Mesenchymal stem cell (in vitro differentiated cells and primary cell): ENCODE data around the gene GIMAP7.
"Not testable (repeated sequence)": the region's sequence is repeated elsewhere in the genome, so short reads cannot be mapped to it uniquely, and the experiment has no call there.

Experiments used
- DNase-seq: peaks from one replicate; pipeline ENCODE4 v3.0.0-alpha.2; 2013
- H2AFZ ChIP-seq: one replicate; pipeline ENCODE4 v1.6.1; 2013; ENCODE audit warnings: low read depth, mild to moderate bottlenecking, control low read depth, inconsistent platforms, low read length, moderate library complexity
- H2AK5ac ChIP-seq: 2 replicates; pipeline ENCODE4 v1.6.1; 2013; ENCODE audit warnings: low read length, moderate library complexity, mild to moderate bottlenecking, inconsistent platforms; ENCODE audit not compliant: severe bottlenecking
- H2BK120ac ChIP-seq: one replicate; pipeline ENCODE4 v1.6.1; 2013; ENCODE audit warnings: low read depth, mild to moderate bottlenecking, inconsistent platforms, low read length, moderate library complexity
- H2BK12ac ChIP-seq, 2 experiments: one replicate each; pipeline ENCODE4 v1.6.1; 2013; ENCODE audit warnings: inconsistent platforms in 2 of 2, low read length in 2 of 2, mild to moderate bottlenecking in 2 of 2, moderate library complexity in 2 of 2, control low read depth in 1 of 2
- H2BK15ac ChIP-seq: one replicate; pipeline ENCODE4 v1.6.1; 2013; ENCODE audit warnings: mild to moderate bottlenecking, low read depth, inconsistent platforms; ENCODE audit not compliant: poor library complexity, severe bottlenecking
- H2BK5ac ChIP-seq: 2 replicates; pipeline ENCODE4 v1.6.1; 2013; ENCODE audit warnings: low read depth, mild to moderate bottlenecking, low read length, control low read depth, inconsistent platforms; ENCODE audit not compliant: poor library complexity, severe bottlenecking
- H3K14ac ChIP-seq, 2 experiments: one replicate each; pipeline ENCODE4 v1.6.1; 2013; ENCODE audit warnings: inconsistent platforms in 2 of 2, low read length in 2 of 2, control low read depth in 1 of 2, mild to moderate bottlenecking in 1 of 2, moderate library complexity in 1 of 2
- H3K18ac ChIP-seq, 2 experiments: one replicate each; pipeline ENCODE4 v1.6.1; 2013; ENCODE audit warnings: inconsistent platforms in 2 of 2, low read length in 2 of 2, control low read depth in 1 of 2, low read depth in 1 of 2, mild to moderate bottlenecking in 1 of 2
- H3K23ac ChIP-seq, 2 experiments: one replicate each; pipeline ENCODE4 v1.6.1; 2013; ENCODE audit warnings: inconsistent platforms in 2 of 2, low read length in 2 of 2, mild to moderate bottlenecking in 2 of 2, moderate library complexity in 2 of 2, control low read depth in 1 of 2
- H3K27ac ChIP-seq: 2 replicates; pipeline ENCODE4 v1.5.1; 2013; ENCODE audit warnings: mild to moderate bottlenecking, moderate library complexity, low read length, control low read depth, inconsistent platforms; ENCODE audit not compliant: poor library complexity, severe bottlenecking
- H3K27me3 ChIP-seq, 2 experiments: 2 replicates each; pipeline versions ENCODE4 v1.6.1 to v1.7.0; 2013; ENCODE audit warnings: low read length in 2 of 2, mild to moderate bottlenecking in 2 of 2, moderate library complexity in 2 of 2, control low read depth in 1 of 2, inconsistent platforms in 1 of 2; ENCODE audit not compliant: control insufficient read depth in 1 of 2, insufficient read depth in 1 of 2
- H3K36me3 ChIP-seq, 2 experiments: 2 replicates each; pipeline versions ENCODE4 v1.6.1 to v1.7.0; 2013; ENCODE audit warnings: low read length in 2 of 2, control low read depth in 1 of 2, inconsistent platforms in 1 of 2, low read depth in 1 of 2, mild to moderate bottlenecking in 1 of 2; ENCODE audit not compliant: insufficient read depth in 2 of 2, control insufficient read depth in 1 of 2
- H3K4ac ChIP-seq, 2 experiments: one replicate each; pipeline ENCODE4 v1.6.1; 2013; ENCODE audit warnings: inconsistent platforms in 2 of 2, low read length in 2 of 2, mild to moderate bottlenecking in 2 of 2, moderate library complexity in 2 of 2, control low read depth in 1 of 2, low read depth in 1 of 2
- H3K4me1 ChIP-seq: 2 replicates; pipeline ENCODE4 v1.6.1; 2013; ENCODE audit warnings: low read depth, low read length, control low read depth; ENCODE audit not compliant: control insufficient read depth, insufficient read depth
- H3K4me2 ChIP-seq: 2 replicates; pipeline ENCODE4 v1.6.1; 2013; ENCODE audit warnings: low read length, mild to moderate bottlenecking, inconsistent platforms; ENCODE audit not compliant: poor library complexity, severe bottlenecking
- H3K4me3 ChIP-seq, 2 experiments: 2 replicates each; pipeline versions ENCODE4 v1.5.1 to v1.7.0; 2013; ENCODE audit warnings: low read length in 2 of 2, mild to moderate bottlenecking in 2 of 2, control low read depth in 1 of 2, low read depth in 1 of 2; ENCODE audit not compliant: insufficient read depth in 1 of 2
- H3K79me1 ChIP-seq: replicated peaks from 2 replicates; pipeline ENCODE4 v1.6.1; 2013; ENCODE audit warnings: mild to moderate bottlenecking, control low read depth, low read length, inconsistent platforms; ENCODE audit not compliant: poor library complexity, severe bottlenecking
- H3K9ac ChIP-seq: 2 replicates; pipeline ENCODE4 v1.7.0; 2013; ENCODE audit warnings: mild to moderate bottlenecking, low read length, moderate library complexity
- H3K9me3 ChIP-seq: 2 replicates; pipeline ENCODE4 v1.7.0; 2013; ENCODE audit warnings: mild to moderate bottlenecking, low read length; ENCODE audit not compliant: control insufficient read depth
- H4K8ac ChIP-seq: one replicate; pipeline ENCODE4 v1.6.1; 2013; ENCODE audit warnings: inconsistent platforms, mild to moderate bottlenecking, low read length, moderate library complexity
- H4K91ac ChIP-seq: one replicate; pipeline ENCODE4 v1.6.1; 2013; ENCODE audit warnings: mild to moderate bottlenecking, low read length, inconsistent platforms
- WGBS: methylation state at CpG from one replicate; pipeline ENCODE4 v1.1.7; 2013; ENCODE audit warnings: mixed read lengths; 5-methylcytosine and 5-hydroxymethylcytosine counted together

GIMAP7 gene

GRCh38 chr7:150483514-150483913, 31.2 kb upstream of the GIMAP7 start:
- not testable (repeated sequence) for H3K4me3 ChIP-seq, H3K27me3 ChIP-seq, H3K9me3 ChIP-seq, H3K36me3 ChIP-seq, H3K4me2 ChIP-seq, H3K9ac ChIP-seq, H2AFZ ChIP-seq, H3K18ac ChIP-seq, H2BK5ac ChIP-seq, H3K4ac ChIP-seq, H2BK15ac ChIP-seq, H4K91ac ChIP-seq, DNase-seq, H2AK5ac ChIP-seq, H2BK120ac ChIP-seq, H3K4me1 ChIP-seq, H3K23ac ChIP-seq, H3K27ac ChIP-seq, H4K8ac ChIP-seq, H2BK12ac ChIP-seq, H3K79me1 ChIP-seq, H3K14ac ChIP-seq
- 20% methylated on average over 1 of the region's 2 CpGs for WGBS

- not testable (repeated sequence) for H3K36me3 ChIP-seq, H3K79me1 ChIP-seq
These were observed 30.6 kb upstream of the GIMAP7 start for GRCh38 chr7:150484071-150484470.

DNA sequence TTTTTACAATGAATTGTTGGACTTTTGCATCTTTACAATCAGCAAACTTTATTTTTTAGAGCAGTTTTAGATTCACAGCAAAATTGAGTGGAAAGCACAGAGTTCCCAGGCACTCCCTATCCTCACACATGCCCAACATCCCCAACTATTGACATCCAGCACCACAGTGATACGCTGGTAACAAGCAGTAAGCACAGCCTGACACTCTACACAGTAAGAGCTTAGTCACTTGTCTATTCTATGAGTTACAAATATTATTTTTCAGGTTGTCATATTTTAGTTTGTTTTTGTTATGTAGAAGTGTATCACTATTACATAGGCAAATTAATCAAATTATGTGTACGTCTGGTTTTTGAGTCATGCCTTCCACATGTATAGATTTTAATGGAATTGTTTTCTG, 27.0 kb upstream of the GIMAP7 start:
- no peak overlapping the region for H3K18ac ChIP-seq
- no peak overlapping the region for H3K4me3 ChIP-seq
- no peak for DNase-seq
- H3K27ac ChIP-seq = no peak overlapping the region
- no peak overlapping the region for H4K8ac ChIP-seq
- no peak overlapping the region for H2BK15ac ChIP-seq
- no peak overlapping the region for H2AFZ ChIP-seq
- no peaks in the 10 kb centered on the region for H3K4me1 ChIP-seq
- no peak overlapping the region for H4K91ac ChIP-seq
- H3K4me2 ChIP-seq = no peak overlapping the region
- no peak overlapping the region for H2AK5ac ChIP-seq
- H3K36me3 ChIP-seq = no peaks in the 10 kb centered on the region
- no peaks in the 10 kb centered on the region for H3K9me3 ChIP-seq
- H3K14ac ChIP-seq = no peak overlapping the region
- no peak overlapping the region for H2BK5ac ChIP-seq
- H3K4ac ChIP-seq = no peak overlapping the region
- H3K9ac ChIP-seq = no peak overlapping the region
- H2BK120ac ChIP-seq = no peak overlapping the region
- H2BK12ac ChIP-seq = no peak overlapping the region
- no peaks in the 10 kb centered on the region for H3K79me1 ChIP-seq
- 83% methylated on average over 1 of the region's 2 CpGs for WGBS
- no peak overlapping the region for H3K23ac ChIP-seq
- no peaks in the 10 kb centered on the region for H3K27me3 ChIP-seq

More at GRCh38 chr7:150484071-150484470, 30.6 kb upstream of the GIMAP7 start:
- H2BK120ac ChIP-seq, H2BK12ac ChIP-seq, H3K4ac ChIP-seq, H3K4me2 ChIP-seq, H4K8ac ChIP-seq, H3K18ac ChIP-seq, DNase-seq, H4K91ac ChIP-seq, H3K23ac ChIP-seq, H3K4me1 ChIP-seq, H3K27ac ChIP-seq, H3K4me3 ChIP-seq, H2BK5ac ChIP-seq, H3K9me3 ChIP-seq, H2AK5ac ChIP-seq, H3K27me3 ChIP-seq, H3K14ac ChIP-seq, H2AFZ ChIP-seq, H2BK15ac ChIP-seq, H3K9ac ChIP-seq: not testable (repeated sequence)
- WGBS = 70% methylated on average over 2 of the region's 3 CpGs

DNA sequence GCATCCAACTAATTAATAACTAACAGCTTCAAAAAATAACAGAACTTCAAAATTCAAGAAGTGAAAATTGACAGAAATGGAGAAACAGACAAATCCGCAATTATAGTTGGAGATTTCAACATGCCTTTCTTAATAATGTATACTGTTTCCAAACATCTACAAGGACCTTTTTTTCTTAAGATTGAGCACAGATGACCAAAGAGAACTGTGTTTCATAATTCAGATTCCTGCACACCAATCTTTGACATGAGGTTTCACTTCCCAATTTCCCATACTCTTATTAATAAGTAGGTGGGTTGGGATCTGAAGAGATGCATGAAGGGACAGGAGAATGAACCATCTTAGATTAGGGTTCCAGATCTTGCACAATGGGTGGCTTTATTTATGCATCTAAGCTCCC, 24.9 kb upstream of the GIMAP7 start:
- Histone ChIP-seq H3K27me3 (no peaks in the 10 kb centered on the region), H3K14ac (no peak overlapping the region), H3K9ac (no peak overlapping the region), H2BK15ac (no peak overlapping the region), H3K4me1 (no peaks in the 10 kb centered on the region), H3K9me3 (no peaks in the 10 kb centered on the region), H2BK5ac (no peak overlapping the region), H3K23ac (no peak overlapping the region), H2AK5ac (no peak overlapping the region), H2BK12ac (no peak overlapping the region), H3K4ac (no peak overlapping the region), H4K91ac (no peak overlapping the region), H2AFZ (no peak overlapping the region), H3K36me3 (no peaks in the 10 kb centered on the region), H3K4me2 (no peak overlapping the region), H3K4me3 (no peak overlapping the region), H3K79me1 (no peaks in the 10 kb centered on the region), H2BK120ac (no peak overlapping the region), H3K18ac (no peak overlapping the region), H3K27ac (no peak overlapping the region), H4K8ac (no peak overlapping the region)
- no peak for DNase-seq
- no CpG with 5 or more reads among the region's 1 CpG for WGBS
